K562 (cell line): ENCODE measurements around the gene GNB5. TPM values are rescaled to one million over a fixed set of nuclear protein-coding genes. Genes with fewer than 3 reads are reported as not detected.

Source experiments
- ARID3B ChIP-seq: fragments of 250-450 bp; sonication (Bioruptor Pico); IDR thresholded peaks from 2 replicates; pipeline ENCODE4 v1.4.0; 2020; ENCODE audit warnings: borderline replicate concordance
- BRD4 ChIP-seq: fragments of 200-600 bp; sonication (generic); IDR thresholded peaks from 2 replicates; pipeline ENCODE4 v1.6.1; 2017; ENCODE audit warnings: inconsistent platforms
- CBX3 ChIP-seq, 2 experiments: IDR thresholded peaks; 1 replicate in 1 of 2; 2 replicates in 1 of 2; pipeline ENCODE4 v1.6.1; 2012; ENCODE audit warnings: inconsistent platforms in 2 of 2, low read length in 2 of 2, borderline replicate concordance in 1 of 2, control low read depth in 1 of 2
- CHD2 ChIP-seq: IDR thresholded peaks from 2 replicates; pipeline ENCODE4 v1.6.1; 2011; ENCODE audit warnings: low read depth, low read length
- ERF ChIP-seq: fragments of 450-650 bp; formaldehyde crosslinking; IDR thresholded peaks from 2 replicates; pipeline ENCODE4 v1.4.0; 2020; ENCODE audit warnings: mild to moderate bottlenecking, mixed read lengths
- HINFP ChIP-seq: fragments of 450-650 bp; conservative IDR thresholded peaks from 2 replicates; pipeline ENCODE4 v1.6.1; 2016; ENCODE audit warnings: missing genetic modification characterization, low read depth, mild to moderate bottlenecking, control low read depth, missing compliant biosample characterization
- KDM2B ChIP-seq: fragments of 250-450 bp; sonication (Bioruptor Pico); IDR thresholded peaks from 2 replicates; pipeline ENCODE4 v1.8.0; 2021; ENCODE audit warnings: mild to moderate bottlenecking, moderate library complexity
- LCOR ChIP-seq: sonication (generic); formaldehyde crosslinking; IDR thresholded peaks from 2 replicates; pipeline ENCODE4 v1.8.0; 2022; ENCODE audit warnings: mild to moderate bottlenecking, missing genetic modification reagents
- MXD1 ChIP-seq: fragments of 250-450 bp; sonication (Bioruptor Pico); IDR thresholded peaks from 2 replicates; pipeline ENCODE4 v1.8.0; 2021; ENCODE audit warnings: borderline replicate concordance, mild to moderate bottlenecking, moderate library complexity; ENCODE audit not compliant: poor library complexity, severe bottlenecking
- OTX1 ChIP-seq: fragments of 450-650 bp; formaldehyde crosslinking; IDR thresholded peaks from 2 replicates; pipeline ENCODE4 v1.4.0; 2022; ENCODE audit warnings: mild to moderate bottlenecking
- POU5F1 ChIP-seq: fragments of 150-350 bp; IDR thresholded peaks from 2 replicates; pipeline ENCODE4 v1.6.1; 2014; ENCODE audit warnings: borderline replicate concordance, low read length, low read depth, mild to moderate bottlenecking; ENCODE audit not compliant: partially characterized antibody
- SNRNP70 ChIP-seq: fragments of 200-400 bp; formaldehyde crosslinking; optimal IDR thresholded peaks from 2 replicates; pipeline ENCODE3; 2017; ENCODE audit warnings: low read depth, low read length
- ZBTB2 ChIP-seq: fragments of 450-650 bp; IDR thresholded peaks from 2 replicates; pipeline ENCODE4 v1.6.1; 2016; ENCODE audit warnings: antibody characterized with exemption
- ZMIZ1 ChIP-seq, 2 experiments: fragments of 150-350 bp in 1 of 2; IDR thresholded peaks; 2 replicates each; pipeline ENCODE4 v1.6.1; 2012 to 2016; ENCODE audit warnings: low read depth in 2 of 2, low read length in 2 of 2, mild to moderate bottlenecking in 1 of 2, moderate library complexity in 1 of 2
- ZNF311 ChIP-seq: fragments of 250-450 bp; sonication (Bioruptor Pico); IDR thresholded peaks from 2 replicates; pipeline ENCODE4 v1.4.0; 2020; ENCODE audit warnings: mild to moderate bottlenecking, moderate library complexity
- ZNF444 ChIP-seq: fragments of 250-450 bp; sonication (Bioruptor Pico); IDR thresholded peaks from 2 replicates; pipeline ENCODE4 v1.4.0; 2020; ENCODE audit warnings: mild to moderate bottlenecking, moderate library complexity
- polyA plus RNA-seq, 8 experiments: library from polyadenylated mRNA; depleted of rRNA in 4 of 8; stranded (reverse) in 5 of 8; unstranded in 3 of 8; fragments of >200 nt; fragmentation: Nextera tagmentation in 2 of 8; fragmentation: Illumina TruSeq in 1 of 8; extraction: Ambion mirVana in 2 of 8; extraction: Trizol in 1 of 8; gene quantifications; 2 replicates each; pipeline versions ENCODE4 v1.2.1 to v1.2.3, GENCODE V29; 2011 to 2014; ENCODE audit warnings: inconsistent platforms in 1 of 8, missing spikeins in 1 of 8
- total RNA-seq, 7 experiments: library from RNA; depleted of rRNA in 6 of 7; stranded (reverse); fragments of >200 nt in 6 of 7; fragmentation: Illumina TruSeq in 2 of 7; extraction: Trizol in 2 of 7; gene quantifications; 2 replicates each; pipeline versions ENCODE4 v1.2.1 to v1.2.3, GENCODE V29; 2011 to 2021; ENCODE audit warnings: low replicate concordance in 1 of 7

The GNB5 gene
- total and polyA plus RNA-seq, 9 of the 15 experiments (the other 6 are each of a cell fraction or from before 2014, with no cell fraction given) = 0.11 to 2.1 (median 0.77) TPM

GRCh38 chr15:52137432-52138357 lies 53.5 kb downstream of the GNB5 start (continued):
- TF ChIP-seq ARID3B (CRISPR knock-in tag) = no peak
- TF ChIP-seq CBX3 (IDR thresholded peaks at IDR 0.05; ENCODE audit: borderline replicate concordance in 1 of 2, low read length in 2 of 2) = no peak; a peak in 1 of 3 replicates
- no peak for TF ChIP-seq KDM2B (CRISPR knock-in tag)
- TF ChIP-seq ZMIZ1 (IDR thresholded peaks at IDR 0.05; ENCODE audit: low read depth in 2 of 2, low read length in 2 of 2) = peak in 1 of 2 experiments; percentile 58; a peak in 1 of 4 replicates
- TF ChIP-seq MXD1 (CRISPR knock-in tag) = no peak
- TF ChIP-seq ZNF444 (CRISPR knock-in tag) = no peak
- no peak for TF ChIP-seq SNRNP70
- no peak for TF ChIP-seq CHD2
- no peak for TF ChIP-seq ZNF311 (CRISPR knock-in tag)
- no peak for TF ChIP-seq BRD4
- TF ChIP-seq OTX1 (CRISPR knock-in tag) = no peak
- no peak for TF ChIP-seq POU5F1
- TF ChIP-seq ZBTB2 = no peak
- no peak for TF ChIP-seq HINFP (tag)
- TF ChIP-seq ERF = no peak
- TF ChIP-seq LCOR = no peak
